Fibroblast of mammary gland (primary cell): ENCODE measurements around the gene PIGX.
A peak's percentile ranks its signal among the peaks of the same experiment; 100 is the strongest.

Source experiments
- DNase-seq: peaks from one replicate; pipeline ENCODE4 v3.0.0-alpha.2; 2010; ENCODE audit warnings: low read depth
- H3K4me3 ChIP-seq: 2 replicates; pipeline ENCODE4 v1.5.1; 2011; ENCODE audit warnings: low read depth, mild to moderate bottlenecking, low read length, moderate library complexity; ENCODE audit not compliant: control insufficient read depth
- CTCF ChIP-seq: conservative IDR thresholded peaks from 2 replicates; pipeline ENCODE4 v1.5.1; 2011; ENCODE audit warnings: low read depth, low read length, inconsistent platforms; ENCODE audit not compliant: control insufficient read depth, insufficient read depth

Gene PIGX

GRCh38 chr3:196691386-196691785, 20.8 kb upstream of the PIGX start:
- DNase-seq: no peak
- no peak overlapping the region for H3K4me3 ChIP-seq
- no peak for TF ChIP-seq CTCF

- no peak overlapping the region for H3K4me3 ChIP-seq
- peak; percentile 27 for DNase-seq
- TF ChIP-seq CTCF: peak; percentile 10
These were observed 18.0 kb upstream of the PIGX start for GRCh38 chr3:196694202-196694638.

GRCh38 chr3:196694941-196695848, 17.0 kb upstream of the PIGX start:
- no peak for DNase-seq
- H3K4me3 ChIP-seq: no peak overlapping the region
- no peak for TF ChIP-seq CTCF

- no peak for TF ChIP-seq CTCF
These were observed 16.3 kb upstream of the PIGX start for GRCh38 chr3:196695849-196696226.

GRCh38 chr3:196697270-196697669, 14.9 kb upstream of the PIGX start:
- TF ChIP-seq CTCF: no peak
- no peak for DNase-seq
- no peak overlapping the region for H3K4me3 ChIP-seq

More at GRCh38 chr3:196695849-196696226, 16.3 kb upstream of the PIGX start:
- H3K4me3 ChIP-seq: no peak overlapping the region
- no peak for DNase-seq

GRCh38 chr3:196699749-196700148, 12.4 kb upstream of the PIGX start:
- H3K4me3 ChIP-seq: no peak overlapping the region
- no peak for DNase-seq
- no peak for TF ChIP-seq CTCF
